ENCODE data around the gene TBC1D22A. TPM values are rescaled to one million over a fixed set of nuclear protein-coding genes. Genes with fewer than 3 reads are reported as not detected.

The TBC1D22A gene
- polyA plus RNA-seq, 1 donor (not counting 4 experiments of a cell fraction or from before 2014, with no cell fraction given) = 20.9 TPM

DNA sequence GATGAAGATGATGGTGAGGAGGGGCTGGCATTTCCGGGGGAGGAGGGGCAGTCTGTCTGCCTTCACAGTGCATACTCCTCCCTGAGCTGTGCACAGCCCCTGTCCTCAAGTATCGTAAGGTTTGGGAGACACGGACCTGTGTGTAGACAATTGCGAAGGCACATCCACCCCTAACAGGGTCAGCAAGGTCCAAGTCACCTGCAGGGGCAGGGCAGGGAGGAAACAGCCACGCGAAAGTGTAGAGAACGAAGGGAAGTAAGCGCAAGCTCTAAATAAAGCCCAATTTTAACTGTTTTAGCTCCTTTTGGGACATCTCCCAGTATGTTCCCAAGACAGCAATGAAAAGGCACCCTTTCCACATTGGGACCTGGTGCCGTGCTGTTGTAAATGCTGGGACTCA lies 448.2 kb downstream of the TBC1D22A start:
- no peak overlapping the region for H2AFZ ChIP-seq (ENCODE audit: control insufficient read depth, low read length)
- H3K9me3 ChIP-seq (ENCODE audit: control insufficient read depth, low read depth, low read length) = peaks cover 8% of the 10 kb centered on the region
- H3K36me3 ChIP-seq (ENCODE audit: control insufficient read depth in 2 of 2, extremely low read depth in 1 of 2, insufficient read depth in 2 of 2, low read length in 2 of 2) = no peaks in the 10 kb centered on the region
- DNase-seq (ENCODE audit: low read depth, low spot score) = no peak
- dilution Hi-C loops (cut with MboI; ENCODE audit: extremely low pct_ligation_motif_present, low sequenced_read_pairs) = no loop called here
- no peaks in the 10 kb centered on the region for H3K4me1 ChIP-seq (ENCODE audit: control insufficient read depth, extremely low read depth, insufficient read depth, low read length)
- H3K27ac ChIP-seq (ENCODE audit: control insufficient read depth, insufficient read depth, low read length) = no peak overlapping the region
- H3K79me2 ChIP-seq (ENCODE audit: control insufficient read depth, insufficient read depth, low read length) = no peaks in the 10 kb centered on the region
- no peak for FAIRE-seq
- H3K4me2 ChIP-seq (ENCODE audit: control insufficient read depth, extremely low read depth, insufficient read depth, low read depth, low read length) = no peak overlapping the region
- no peaks in the 10 kb centered on the region for H4K20me1 ChIP-seq (ENCODE audit: control insufficient read depth, extremely low read depth, insufficient read depth, low read length)
- H3K9me1 ChIP-seq (ENCODE audit: control insufficient read depth, extremely low read depth, insufficient read depth, low read length) = no peaks in the 10 kb centered on the region
- H3K27me3 ChIP-seq (ENCODE audit: control insufficient read depth, extremely low read depth, insufficient read depth, low read length) = no peaks in the 10 kb centered on the region
- H3K9ac ChIP-seq (ENCODE audit: control insufficient read depth, extremely low read depth, insufficient read depth, low read length) = no peak overlapping the region
- TF ChIP-seq, protein P1, sequence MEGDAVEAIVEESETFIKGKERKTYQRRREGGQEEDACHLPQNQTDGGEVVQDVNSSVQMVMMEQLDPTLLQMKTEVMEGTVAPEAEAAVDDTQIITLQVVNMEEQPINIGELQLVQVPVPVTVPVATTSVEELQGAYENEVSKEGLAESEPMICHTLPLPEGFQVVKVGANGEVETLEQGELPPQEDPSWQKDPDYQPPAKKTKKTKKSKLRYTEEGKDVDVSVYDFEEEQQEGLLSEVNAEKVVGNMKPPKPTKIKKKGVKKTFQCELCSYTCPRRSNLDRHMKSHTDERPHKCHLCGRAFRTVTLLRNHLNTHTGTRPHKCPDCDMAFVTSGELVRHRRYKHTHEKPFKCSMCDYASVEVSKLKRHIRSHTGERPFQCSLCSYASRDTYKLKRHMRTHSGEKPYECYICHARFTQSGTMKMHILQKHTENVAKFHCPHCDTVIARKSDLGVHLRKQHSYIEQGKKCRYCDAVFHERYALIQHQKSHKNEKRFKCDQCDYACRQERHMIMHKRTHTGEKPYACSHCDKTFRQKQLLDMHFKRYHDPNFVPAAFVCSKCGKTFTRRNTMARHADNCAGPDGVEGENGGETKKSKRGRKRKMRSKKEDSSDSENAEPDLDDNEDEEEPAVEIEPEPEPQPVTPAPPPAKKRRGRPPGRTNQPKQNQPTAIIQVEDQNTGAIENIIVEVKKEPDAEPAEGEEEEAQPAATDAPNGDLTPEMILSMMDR (optimal IDR thresholded peaks at IDR 0.05 in 1 of 3, IDR thresholded peaks at IDR 0.05 in 1 of 3, conservative IDR thresholded peaks at IDR 0.05 in 1 of 3; ENCODE audit: extremely low read depth in 1 of 3, insufficient read depth in 2 of 3, low read length in 3 of 3) = no peak
- no peak for TF ChIP-seq EZH2 (IDR thresholded peaks at IDR 0.05; ENCODE audit: low read length)
- no peak overlapping the region for H3K4me3 ChIP-seq (ENCODE audit: control insufficient read depth in 2 of 3, extremely low read depth in 1 of 3, insufficient read depth in 2 of 3, low read depth in 1 of 3, low read length in 3 of 3)

DNA sequence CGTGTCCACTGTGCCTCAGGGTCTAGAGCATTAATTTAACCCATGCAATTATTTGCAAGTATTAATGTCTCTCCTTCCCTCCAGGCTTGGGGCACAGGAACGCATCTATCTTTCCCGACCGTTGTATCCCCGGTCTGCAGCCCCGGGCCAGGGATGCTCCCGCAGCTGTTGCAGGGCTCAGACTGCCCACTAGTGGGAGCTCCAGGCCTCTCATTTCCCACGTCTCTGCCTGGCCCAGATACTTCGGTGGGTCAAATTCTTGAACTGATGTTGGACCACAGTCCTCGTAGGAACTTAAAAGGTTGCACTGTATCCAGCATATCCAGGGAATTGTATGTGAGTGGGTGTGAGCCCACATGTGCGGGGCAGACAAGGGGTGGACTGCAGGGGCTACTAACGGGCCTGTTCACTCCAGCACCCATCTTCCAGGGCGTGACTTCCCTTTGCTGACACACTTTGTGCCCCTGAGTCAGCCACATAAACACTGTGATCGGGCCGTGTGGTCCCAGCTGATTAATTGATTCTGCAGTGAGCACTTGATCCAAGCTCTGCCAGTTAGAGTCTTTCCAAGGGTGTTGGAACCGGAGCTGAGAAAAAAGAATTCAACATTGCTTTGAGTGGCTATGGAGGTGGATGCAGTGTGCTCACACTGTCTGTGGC lies 451.3 kb downstream of the TBC1D22A start:
- no peak overlapping the region for H3K4me3 ChIP-seq (ENCODE audit: control insufficient read depth in 2 of 3, extremely low read depth in 1 of 3, insufficient read depth in 2 of 3, low read depth in 1 of 3, low read length in 3 of 3)
- no peak for DNase-seq (ENCODE audit: low read depth, low spot score)
- TF ChIP-seq, protein P1 (optimal IDR thresholded peaks at IDR 0.05 in 1 of 3, IDR thresholded peaks at IDR 0.05 in 1 of 3, conservative IDR thresholded peaks at IDR 0.05 in 1 of 3; ENCODE audit: extremely low read depth in 1 of 3, insufficient read depth in 2 of 3, low read length in 3 of 3) = peak; percentile 70 to 77 (median 75)
- no peak for TF ChIP-seq EZH2 (IDR thresholded peaks at IDR 0.05; ENCODE audit: low read length)
- no peaks in the 10 kb centered on the region for H3K4me1 ChIP-seq (ENCODE audit: control insufficient read depth, extremely low read depth, insufficient read depth, low read length)
- H2AFZ ChIP-seq (ENCODE audit: control insufficient read depth, low read length) = no peak overlapping the region
- H3K9me3 ChIP-seq (ENCODE audit: control insufficient read depth, low read depth, low read length) = peaks cover 8% of the 10 kb centered on the region
- FAIRE-seq = no peak
- H3K9ac ChIP-seq (ENCODE audit: control insufficient read depth, extremely low read depth, insufficient read depth, low read length) = no peak overlapping the region
- H3K4me2 ChIP-seq (ENCODE audit: control insufficient read depth, extremely low read depth, insufficient read depth, low read depth, low read length) = no peak overlapping the region
- no peaks in the 10 kb centered on the region for H3K27me3 ChIP-seq (ENCODE audit: control insufficient read depth, extremely low read depth, insufficient read depth, low read length)
- H3K9me1 ChIP-seq (ENCODE audit: control insufficient read depth, extremely low read depth, insufficient read depth, low read length) = no peaks in the 10 kb centered on the region
- H3K27ac ChIP-seq (ENCODE audit: control insufficient read depth, insufficient read depth, low read length) = no peak overlapping the region
- H4K20me1 ChIP-seq (ENCODE audit: control insufficient read depth, extremely low read depth, insufficient read depth, low read length) = no peaks in the 10 kb centered on the region
- no peaks in the 10 kb centered on the region for H3K36me3 ChIP-seq (ENCODE audit: control insufficient read depth in 2 of 2, extremely low read depth in 1 of 2, insufficient read depth in 2 of 2, low read length in 2 of 2)
- dilution Hi-C loops (cut with MboI; ENCODE audit: extremely low pct_ligation_motif_present, low sequenced_read_pairs) = no loop called here
- no peaks in the 10 kb centered on the region for H3K79me2 ChIP-seq (ENCODE audit: control insufficient read depth, insufficient read depth, low read length)

Data from keratinocyte (primary cell).